ENCODE results near the gene ARIH2. TPM values are rescaled to one million over a fixed set of nuclear protein-coding genes. Genes with fewer than 3 reads are reported as not detected.

Gene ARIH2
- total RNA-seq, 4 donors from 2014 or later = 92.2 to 143 (median 123) TPM

- WGBS, 2 donors (ENCODE audit: low coverage in 1 of 2) = 50% methylated on average over 1 of the region's 1 CpG; no CpG with 5 or more reads in 1 of the 2 donors
- ATAC-seq = no peak
- H3K27ac ChIP-seq = no peak overlapping the region
- TF ChIP-seq CTCF (IDR thresholded peaks at IDR 0.05) = no peak
- TF ChIP-seq EP300 (IDR thresholded peaks at IDR 0.05) = no peak
- TF ChIP-seq POLR2AphosphoS5 (IDR thresholded peaks at IDR 0.05) = no peak
- TF ChIP-seq POLR2A (IDR thresholded peaks at IDR 0.05) = no peak
- peaks cover 0 to 23% (median 13%) of the 10 kb centered on the region in 3 donors for H3K4me1 ChIP-seq
- H3K9me3 ChIP-seq = no peaks in the 10 kb centered on the region
- no peaks in the 10 kb centered on the region for H3K36me3 ChIP-seq
- H3K27me3 ChIP-seq = no peaks in the 10 kb centered on the region
- H3K4me3 ChIP-seq = no peak overlapping the region
These were observed 3.3 kb upstream of the ARIH2 start for GRCh38 chr3:48915296-48915695.

GRCh38 chr3:48919215-48920138 lies 835 bp downstream of the ARIH2 start:
- Histone ChIP-seq H3K27me3 (no peaks in the 10 kb centered on the region), H3K36me3 (peaks cover 0 to 26% of the 10 kb centered on the region in 2 donors), H3K4me3 (peak overlapping the region; percentile 66 to 75), H3K27ac (peak overlapping the region; percentile 89 to 98 (median 95)), H3K9me3 (no peaks in the 10 kb centered on the region), H3K4me1 (peaks cover 0 to 46% (median 22%) of the 10 kb centered on the region in 3 donors)
- 1 to 3% methylated on average over 19 to 20 of the region's 54 CpGs for WGBS, 2 donors (ENCODE audit: low coverage in 1 of 2)
- no peak for TF ChIP-seq POLR2AphosphoS5 (IDR thresholded peaks at IDR 0.05)
- TF ChIP-seq POLR2A (IDR thresholded peaks at IDR 0.05) = no peak
- no peak for TF ChIP-seq CTCF (IDR thresholded peaks at IDR 0.05)
- no peak for TF ChIP-seq EP300 (IDR thresholded peaks at IDR 0.05)
- ATAC-seq = peak; percentile 41

- Histone ChIP-seq H3K27ac (no peak overlapping the region), H3K4me1 (peaks cover 0 to 67% (median 21%) of the 10 kb centered on the region in 3 donors), H3K36me3 (peaks cover 0 to 80% of the 10 kb centered on the region in 2 donors), H3K27me3 (no peaks in the 10 kb centered on the region), H3K9me3 (no peaks in the 10 kb centered on the region), H3K4me3 (no peak overlapping the region)
- ATAC-seq = no peak
- 74 to 86% methylated on average over 6 to 11 of the region's 11 CpGs for WGBS, 2 donors (ENCODE audit: low coverage in 1 of 2)
- TF ChIP-seq EP300 (IDR thresholded peaks at IDR 0.05) (no peak), CTCF (IDR thresholded peaks at IDR 0.05) (no peak), POLR2AphosphoS5 (IDR thresholded peaks at IDR 0.05) (no peak), POLR2A (IDR thresholded peaks at IDR 0.05) (no peak)
These were observed 8.1 kb downstream of the ARIH2 start for GRCh38 chr3:48926425-48927392.

DNA sequence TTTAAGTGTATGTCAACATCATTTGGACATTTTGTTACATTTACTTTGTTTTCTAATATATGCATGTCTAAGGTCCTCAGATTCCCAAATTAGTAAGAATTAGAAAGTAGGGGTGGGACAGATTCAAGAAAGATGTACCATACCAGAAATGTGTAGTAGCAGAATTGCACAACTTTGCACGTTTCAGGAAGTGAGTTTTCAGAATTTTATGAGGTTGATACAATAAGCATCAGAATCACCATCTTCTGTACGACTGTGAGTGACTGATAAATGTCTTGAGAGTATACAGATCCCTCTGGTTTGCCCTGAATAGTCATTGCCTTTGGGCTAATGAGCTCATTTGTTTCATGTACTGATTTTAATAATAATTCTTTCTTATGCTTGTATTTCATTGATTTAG lies 9.3 kb downstream of the ARIH2 start:
- H3K4me1 ChIP-seq = peaks cover 0 to 70% (median 16%) of the 10 kb centered on the region in 3 donors

More for the DNA sequence above, 9.3 kb downstream of the ARIH2 start:
- H3K27me3 ChIP-seq = no peaks in the 10 kb centered on the region
- H3K36me3 ChIP-seq = peaks cover 0 to 74% of the 10 kb centered on the region in 2 donors
- TF ChIP-seq POLR2A (IDR thresholded peaks at IDR 0.05) (no peak), POLR2AphosphoS5 (IDR thresholded peaks at IDR 0.05) (no peak), EP300 (IDR thresholded peaks at IDR 0.05) (no peak), CTCF (IDR thresholded peaks at IDR 0.05) (no peak)
- no peaks in the 10 kb centered on the region for H3K9me3 ChIP-seq
- 54 to 55% methylated on average over 2 of the region's 2 CpGs for WGBS, 2 donors (ENCODE audit: low coverage in 1 of 2)
- no peak for ATAC-seq
- no peak overlapping the region for H3K4me3 ChIP-seq
- no peak overlapping the region for H3K27ac ChIP-seq
